ENCODE results near the gene EDIL3.

Gene EDIL3

GRCh38 chr5:84259283-84260045, 125.2 kb downstream of the EDIL3 start:
- no peak for DNase-seq (ENCODE audit: low read depth)

- DNase-seq (ENCODE audit: low read depth), result no peak
Measured at GRCh38 chr5:84257061-84257460, 127.6 kb downstream of the EDIL3 start.

GRCh38 chr5:84255315-84255714, 129.4 kb downstream of the EDIL3 start:
- DNase-seq (ENCODE audit: low read depth), result peak; percentile 31

GRCh38 chr5:84253946-84254345, 130.7 kb downstream of the EDIL3 start:
- no peak for DNase-seq (ENCODE audit: low read depth)

GRCh38 chr5:84251503-84251902, 133.2 kb downstream of the EDIL3 start:
- no peak for DNase-seq (ENCODE audit: low read depth)

- peak; percentile 59 for DNase-seq (ENCODE audit: low read depth)
Measured at GRCh38 chr5:84249918-84250630, 134.6 kb downstream of the EDIL3 start.

GRCh38 chr5:84248013-84248412, 136.7 kb downstream of the EDIL3 start:
- DNase-seq (ENCODE audit: low read depth), result no peak

GRCh38 chr5:84242286-84242685, 142.4 kb downstream of the EDIL3 start:
- DNase-seq (ENCODE audit: low read depth), result peak; percentile 28

- DNase-seq (ENCODE audit: low read depth), result no peak
Measured at GRCh38 chr5:84239494-84239893, 145.2 kb downstream of the EDIL3 start.

GRCh38 chr5:84237126-84237525, 147.6 kb downstream of the EDIL3 start:
- DNase-seq (ENCODE audit: low read depth), result no peak

GRCh38 chr5:84231433-84231832, 153.2 kb downstream of the EDIL3 start:
- DNase-seq (ENCODE audit: low read depth), result no peak

GRCh38 chr5:84229045-84229444, 155.6 kb downstream of the EDIL3 start:
- no peak for DNase-seq (ENCODE audit: low read depth)

GRCh38 chr5:84228266-84228665, 156.4 kb downstream of the EDIL3 start:
- DNase-seq (ENCODE audit: low read depth), result no peak

- no peak for DNase-seq (ENCODE audit: low read depth)
Measured at GRCh38 chr5:84227236-84227635, 157.4 kb downstream of the EDIL3 start.

- DNase-seq (ENCODE audit: low read depth), result no peak
Measured at GRCh38 chr5:84218546-84218945, 166.1 kb downstream of the EDIL3 start.

- DNase-seq (ENCODE audit: low read depth), result no peak
Measured at GRCh38 chr5:84215521-84215920, 169.2 kb downstream of the EDIL3 start.

- DNase-seq (ENCODE audit: low read depth), result no peak
Measured at GRCh38 chr5:84213861-84214260, 170.8 kb downstream of the EDIL3 start.

GRCh38 chr5:84213212-84213611, 171.5 kb downstream of the EDIL3 start:
- DNase-seq (ENCODE audit: low read depth), result no peak

GRCh38 chr5:84204772-84205171, 179.9 kb downstream of the EDIL3 start:
- DNase-seq (ENCODE audit: low read depth), result no peak

- DNase-seq (ENCODE audit: low read depth), result no peak
Measured at GRCh38 chr5:84202136-84202535, 182.5 kb downstream of the EDIL3 start.

GRCh38 chr5:84197538-84197937, 187.1 kb downstream of the EDIL3 start:
- no peak for DNase-seq (ENCODE audit: low read depth)

- DNase-seq (ENCODE audit: low read depth), result no peak
Measured at GRCh38 chr5:84191281-84191680, 193.4 kb downstream of the EDIL3 start.

- no peak for DNase-seq (ENCODE audit: low read depth)
Measured at GRCh38 chr5:84184857-84185256, 199.8 kb downstream of the EDIL3 start.

GRCh38 chr5:84181093-84181492, 203.6 kb downstream of the EDIL3 start:
- DNase-seq (ENCODE audit: low read depth), result peak; percentile 24
